ENCODE measurements around the gene SH3GLB2.

SH3GLB2 gene

DNA sequence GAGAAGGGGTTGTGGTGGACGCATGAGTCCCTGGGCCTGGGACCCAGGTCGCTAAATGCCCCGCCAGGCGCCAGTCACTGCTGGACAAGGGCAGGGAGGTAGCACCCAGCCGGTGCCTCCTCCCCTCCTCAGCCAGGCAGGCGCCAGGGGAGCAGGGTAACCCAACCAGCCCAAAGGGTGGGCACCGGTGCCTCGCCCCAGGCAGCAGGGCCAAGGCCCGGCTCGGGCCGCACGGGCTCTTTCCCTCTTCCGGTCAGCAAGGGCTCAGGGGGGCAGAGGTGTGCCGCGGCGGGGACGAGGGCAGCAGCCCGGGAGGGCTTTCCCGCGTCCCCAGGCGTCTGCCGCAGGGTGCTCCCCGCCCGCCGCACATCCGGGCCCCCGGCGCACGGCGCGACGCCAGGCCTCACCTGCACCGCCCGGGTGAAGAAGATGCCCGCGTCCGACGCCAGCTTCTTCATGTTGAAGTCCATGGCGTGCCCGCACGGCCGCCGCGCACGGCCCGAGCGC, 393 bp downstream of the SH3GLB2 start:
- Histone ChIP-seq H3K9ac (ENCODE audit: low read length) (peak overlapping the region; percentile 95), H4K20me1 (ENCODE audit: insufficient read depth, low read length) (no peaks in the 10 kb centered on the region), H3K4me3 (ENCODE audit: low read length) (peak overlapping the region; percentile 100), H3F3A (ENCODE audit: insufficient read depth, low read length) (peaks cover 8% of the 10 kb centered on the region; the same call in 1 of the 2 replicates), H3K27ac (ENCODE audit: low read length) (peak overlapping the region; percentile 68), H3K36me3 (replicated peaks; ENCODE audit: insufficient read depth, low read length) (no peaks in the 10 kb centered on the region), H3K9me2 (replicated peaks; ENCODE audit: insufficient read depth, low read length) (no peaks in the 10 kb centered on the region), H3K27me3 (replicated peaks; ENCODE audit: insufficient read depth, low read length) (no peaks in the 10 kb centered on the region), H3K79me2 (ENCODE audit: low read length) (peaks cover 52% of the 10 kb centered on the region), H3K4me2 (ENCODE audit: low read depth, low read length) (peak overlapping the region; percentile 100), H3K9me3 (replicated peaks; ENCODE audit: insufficient read depth, low read length) (no peaks in the 10 kb centered on the region), H3K4me1 (ENCODE audit: low read length) (peaks cover 10% of the 10 kb centered on the region), H2AFZ (ENCODE audit: low read length) (peak overlapping the region; percentile 31)
- peak; percentile 70 for DNase-seq
- TF ChIP-seq EZH2phosphoT487 (IDR thresholded peaks at IDR 0.05; ENCODE audit: low read length): no peak
- TF ChIP-seq EZH2 (optimal IDR thresholded peaks at IDR 0.05; ENCODE audit: low read depth, low read length): no peak

DNA sequence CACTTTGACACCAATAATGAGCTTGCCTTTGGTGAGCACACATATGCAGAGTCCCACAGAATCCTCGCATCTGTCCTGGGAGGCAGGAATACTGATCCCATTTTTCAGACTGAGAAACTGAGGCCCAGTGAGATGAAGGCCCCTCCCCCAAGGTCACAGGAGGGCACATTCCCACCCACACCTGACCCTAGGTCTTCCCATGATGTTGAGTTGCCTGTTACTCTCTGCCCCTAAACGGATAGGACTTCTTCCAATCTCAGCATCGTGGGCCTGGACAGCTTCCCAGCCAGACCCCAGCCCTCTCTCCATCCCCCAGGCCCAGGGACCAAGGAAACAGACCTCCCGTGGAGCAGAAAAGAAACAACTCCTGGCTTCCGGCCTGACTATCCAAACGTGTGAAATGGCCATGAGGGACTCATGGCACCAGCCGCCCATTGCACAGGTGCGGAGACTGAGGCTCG, 877 bp downstream of the SH3GLB2 start:
- TF ChIP-seq EZH2 (optimal IDR thresholded peaks at IDR 0.05; ENCODE audit: low read depth, low read length) (no peak), EZH2phosphoT487 (IDR thresholded peaks at IDR 0.05; ENCODE audit: low read length) (no peak)
- TF ChIP-seq, protein P1, sequence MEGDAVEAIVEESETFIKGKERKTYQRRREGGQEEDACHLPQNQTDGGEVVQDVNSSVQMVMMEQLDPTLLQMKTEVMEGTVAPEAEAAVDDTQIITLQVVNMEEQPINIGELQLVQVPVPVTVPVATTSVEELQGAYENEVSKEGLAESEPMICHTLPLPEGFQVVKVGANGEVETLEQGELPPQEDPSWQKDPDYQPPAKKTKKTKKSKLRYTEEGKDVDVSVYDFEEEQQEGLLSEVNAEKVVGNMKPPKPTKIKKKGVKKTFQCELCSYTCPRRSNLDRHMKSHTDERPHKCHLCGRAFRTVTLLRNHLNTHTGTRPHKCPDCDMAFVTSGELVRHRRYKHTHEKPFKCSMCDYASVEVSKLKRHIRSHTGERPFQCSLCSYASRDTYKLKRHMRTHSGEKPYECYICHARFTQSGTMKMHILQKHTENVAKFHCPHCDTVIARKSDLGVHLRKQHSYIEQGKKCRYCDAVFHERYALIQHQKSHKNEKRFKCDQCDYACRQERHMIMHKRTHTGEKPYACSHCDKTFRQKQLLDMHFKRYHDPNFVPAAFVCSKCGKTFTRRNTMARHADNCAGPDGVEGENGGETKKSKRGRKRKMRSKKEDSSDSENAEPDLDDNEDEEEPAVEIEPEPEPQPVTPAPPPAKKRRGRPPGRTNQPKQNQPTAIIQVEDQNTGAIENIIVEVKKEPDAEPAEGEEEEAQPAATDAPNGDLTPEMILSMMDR (IDR thresholded peaks at IDR 0.05; ENCODE audit: low read length): no peak
- Histone ChIP-seq H3K9me3 (replicated peaks; ENCODE audit: insufficient read depth, low read length) (no peaks in the 10 kb centered on the region), H3K9ac (ENCODE audit: low read length) (peak overlapping the region; percentile 95), H3K27ac (ENCODE audit: low read length) (peak overlapping the region; percentile 68; the same call in 1 of the 2 replicates), H3K9me2 (replicated peaks; ENCODE audit: insufficient read depth, low read length) (no peaks in the 10 kb centered on the region), H3F3A (ENCODE audit: insufficient read depth, low read length) (peaks cover 13% of the 10 kb centered on the region), H3K4me3 (ENCODE audit: low read length) (peak overlapping the region; percentile 100), H3K4me2 (ENCODE audit: low read depth, low read length) (peak overlapping the region; percentile 100), H3K79me2 (ENCODE audit: low read length) (peaks cover 57% of the 10 kb centered on the region), H3K4me1 (ENCODE audit: low read length) (peaks cover 15% of the 10 kb centered on the region), H3K36me3 (replicated peaks; ENCODE audit: insufficient read depth, low read length) (no peaks in the 10 kb centered on the region), H2AFZ (ENCODE audit: low read length) (peak overlapping the region; percentile 31), H3K27me3 (replicated peaks; ENCODE audit: insufficient read depth, low read length) (no peaks in the 10 kb centered on the region), H4K20me1 (ENCODE audit: insufficient read depth, low read length) (no peaks in the 10 kb centered on the region)
- DNase-seq: no peak

DNA sequence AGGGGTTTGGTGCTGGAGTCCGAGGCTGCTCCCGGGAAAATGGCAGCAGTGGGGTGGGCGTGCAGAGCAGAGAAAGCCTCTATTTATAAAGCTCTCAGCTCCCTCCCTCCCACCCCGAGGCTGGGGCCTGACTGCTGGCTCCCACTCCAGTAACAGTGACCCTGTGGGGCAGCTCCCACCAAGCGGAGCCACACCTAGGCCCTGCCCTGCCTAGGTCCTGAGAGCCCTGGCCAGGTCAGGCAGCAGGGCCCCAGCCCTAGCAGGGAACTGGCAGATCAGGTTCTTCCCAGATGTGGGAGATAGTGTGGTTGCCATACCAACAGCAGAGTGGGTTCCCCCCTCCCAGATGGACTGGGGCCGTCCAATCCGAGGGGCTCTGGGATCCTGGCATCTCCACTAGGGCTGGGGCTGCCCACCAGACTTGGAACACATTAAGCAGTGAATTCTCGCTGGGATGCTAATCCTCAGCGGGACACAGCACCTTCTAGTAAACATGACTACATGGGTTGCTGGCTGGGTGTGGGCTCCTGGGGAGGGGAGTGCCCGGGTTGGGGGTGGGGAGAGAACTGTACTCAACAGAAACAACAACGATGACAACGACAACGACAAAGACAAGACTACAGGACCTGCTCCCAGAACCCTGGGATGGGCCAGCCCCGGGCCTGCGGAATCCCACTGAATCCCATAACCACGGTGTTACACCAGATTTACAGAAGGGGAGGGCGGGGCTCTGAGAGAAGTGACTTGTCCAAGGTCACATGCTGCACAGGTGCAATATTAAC, 1.5 kb downstream of the SH3GLB2 start:
- no peaks in the 10 kb centered on the region for H3K9me2 ChIP-seq (replicated peaks; ENCODE audit: insufficient read depth, low read length)
- H3K36me3 ChIP-seq (replicated peaks; ENCODE audit: insufficient read depth, low read length): no peaks in the 10 kb centered on the region
- peak overlapping the region; percentile 95 for H3K9ac ChIP-seq (ENCODE audit: low read length)
- peak overlapping the region; percentile 100 for H3K4me2 ChIP-seq (ENCODE audit: low read depth, low read length)
- peak overlapping the region; percentile 100 for H3K4me3 ChIP-seq (ENCODE audit: low read length)
- H2AFZ ChIP-seq (ENCODE audit: low read length): no peak overlapping the region
- peaks cover 61% of the 10 kb centered on the region for H3K79me2 ChIP-seq (ENCODE audit: low read length)
- H4K20me1 ChIP-seq (ENCODE audit: insufficient read depth, low read length): no peaks in the 10 kb centered on the region
- TF ChIP-seq, protein P1 (IDR thresholded peaks at IDR 0.05; ENCODE audit: low read length): no peak
- peak; percentile 80 for DNase-seq
- H3F3A ChIP-seq (ENCODE audit: insufficient read depth, low read length): peaks cover 19% of the 10 kb centered on the region
- no peaks in the 10 kb centered on the region for H3K27me3 ChIP-seq (replicated peaks; ENCODE audit: insufficient read depth, low read length)
- H3K9me3 ChIP-seq (replicated peaks; ENCODE audit: insufficient read depth, low read length): no peaks in the 10 kb centered on the region
- H3K4me1 ChIP-seq (ENCODE audit: low read length): peaks cover 20% of the 10 kb centered on the region
- H3K27ac ChIP-seq (ENCODE audit: low read length): peak overlapping the region; percentile 68; the same call in 1 of the 2 replicates

DNA sequence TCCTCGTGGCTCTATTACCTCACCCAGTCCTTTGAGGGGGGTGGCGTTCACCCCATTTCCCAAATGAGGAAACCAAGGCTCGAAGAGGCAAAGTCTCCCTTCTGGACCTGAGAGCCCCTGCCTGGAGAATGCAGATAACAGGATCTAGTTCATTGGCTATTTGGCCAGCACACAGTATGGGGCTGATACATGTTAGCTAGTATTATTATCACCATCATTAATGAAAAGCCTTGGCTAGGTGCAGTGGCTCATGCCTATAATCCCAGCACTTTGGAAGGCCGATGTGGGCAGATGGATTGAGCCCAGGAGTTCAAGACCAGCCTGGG, 4.3 kb downstream of the SH3GLB2 start:
- no peaks in the 10 kb centered on the region; the same call in 1 of the 2 replicates for H3K36me3 ChIP-seq (replicated peaks; ENCODE audit: insufficient read depth, low read length)
- H3K9me2 ChIP-seq (replicated peaks; ENCODE audit: insufficient read depth, low read length): no peaks in the 10 kb centered on the region
- DNase-seq: no peak
- no peaks in the 10 kb centered on the region for H3K27me3 ChIP-seq (replicated peaks; ENCODE audit: insufficient read depth, low read length)
- H3K4me3 ChIP-seq (ENCODE audit: low read length): no peak overlapping the region
- no peaks in the 10 kb centered on the region for H3K9me3 ChIP-seq (replicated peaks; ENCODE audit: insufficient read depth, low read length)
- TF ChIP-seq, protein P1 (IDR thresholded peaks at IDR 0.05; ENCODE audit: low read length): no peak
- TF ChIP-seq EZH2phosphoT487 (IDR thresholded peaks at IDR 0.05; ENCODE audit: low read length) (no peak), EZH2 (optimal IDR thresholded peaks at IDR 0.05; ENCODE audit: low read depth, low read length) (no peak)
- H3F3A ChIP-seq (ENCODE audit: insufficient read depth, low read length): peaks cover 27% of the 10 kb centered on the region
- H3K4me2 ChIP-seq (ENCODE audit: low read depth, low read length): no peak overlapping the region
- H3K27ac ChIP-seq (ENCODE audit: low read length): no peak overlapping the region
- peaks cover 80% of the 10 kb centered on the region for H3K79me2 ChIP-seq (ENCODE audit: low read length)
- H2AFZ ChIP-seq (ENCODE audit: low read length): no peak overlapping the region
- no peaks in the 10 kb centered on the region for H4K20me1 ChIP-seq (ENCODE audit: insufficient read depth, low read length)
- H3K9ac ChIP-seq (ENCODE audit: low read length): no peak overlapping the region
- H3K4me1 ChIP-seq (ENCODE audit: low read length): peaks cover 20% of the 10 kb centered on the region

All from MM.1S (cell line).